Astrocyte (in vitro differentiated cells and primary cell): ENCODE data around the gene MAGI3. TPM values are rescaled to one million over a fixed set of nuclear protein-coding genes. Genes with fewer than 3 reads are reported as not detected.

ENCODE experiments used
- DNase-seq: peaks from one replicate; pipeline ENCODE4 v3.0.0-alpha.2; 2010; ENCODE audit warnings: low read depth
- FAIRE-seq: peaks from 2 replicates; lab custom pipeline; 2011; peaks lifted over from hg19 to GRCh38; lab: Jason Lieb, UNC
- H2AFZ ChIP-seq: 2 replicates; pipeline ENCODE4 v1.6.0; 2012; ENCODE audit warnings: low read depth, low read length, inconsistent platforms
- H3K27ac ChIP-seq: 2 replicates; pipeline ENCODE4 v1.5.1; 2011; ENCODE audit warnings: low read depth, low read length, inconsistent platforms
- H3K27me3 ChIP-seq: 2 replicates; pipeline ENCODE4 v1.6.0; 2011; ENCODE audit warnings: low read length, inconsistent platforms; ENCODE audit not compliant: insufficient read depth
- H3K36me3 ChIP-seq: 2 replicates; pipeline ENCODE4 v1.5.1; 2011; ENCODE audit warnings: low read length, inconsistent platforms; ENCODE audit not compliant: insufficient read depth
- H3K4me1 ChIP-seq: 2 replicates; pipeline ENCODE4 v1.5.1; 2011; ENCODE audit warnings: low read length, inconsistent platforms; ENCODE audit not compliant: insufficient read depth
- H3K4me2 ChIP-seq: 2 replicates; pipeline ENCODE4 v1.6.0; 2012; ENCODE audit warnings: low read length, inconsistent platforms
- H3K4me3 ChIP-seq: 2 replicates; pipeline ENCODE4 v1.5.1; 2011; ENCODE audit warnings: low read depth, mild to moderate bottlenecking, low read length, inconsistent platforms; ENCODE audit not compliant: insufficient read depth
- H3K79me2 ChIP-seq: 2 replicates; pipeline ENCODE4 v1.6.0; 2012; ENCODE audit warnings: mild to moderate bottlenecking, low read length, inconsistent platforms; ENCODE audit not compliant: insufficient read depth
- H3K9ac ChIP-seq: 2 replicates; pipeline ENCODE4 v1.6.0; 2012; ENCODE audit warnings: mild to moderate bottlenecking, low read length, inconsistent platforms
- H3K9me3 ChIP-seq: 2 replicates; pipeline ENCODE4 v1.5.1; 2012; ENCODE audit warnings: low read depth, mild to moderate bottlenecking, low read length, inconsistent platforms; ENCODE audit not compliant: insufficient read depth
- H4K20me1 ChIP-seq: 2 replicates; pipeline ENCODE4 v1.6.0; 2012; ENCODE audit warnings: low read length, inconsistent platforms; ENCODE audit not compliant: insufficient read depth
- H3K27ac Mint-ChIP-seq: one replicate; pipeline ENCODE4 v1.8.0; 2021; ENCODE audit warnings: mild to moderate bottlenecking, mixed read lengths; ENCODE audit not compliant: unreplicated experiment
- H3K27me3 Mint-ChIP-seq: one replicate; pipeline ENCODE4 v1.8.0; 2021; ENCODE audit warnings: low read depth, mixed read lengths; ENCODE audit not compliant: unreplicated experiment
- H3K36me3 Mint-ChIP-seq: one replicate; pipeline ENCODE4 v1.8.0; 2021; ENCODE audit warnings: low read depth, mixed read lengths; ENCODE audit not compliant: unreplicated experiment
- H3K4me1 Mint-ChIP-seq: one replicate; pipeline ENCODE4 v1.8.0; 2021; ENCODE audit warnings: low read depth, mixed read lengths; ENCODE audit not compliant: unreplicated experiment
- H3K4me3 Mint-ChIP-seq: one replicate; pipeline ENCODE4 v1.8.0; 2021; ENCODE audit warnings: mild to moderate bottlenecking, moderate library complexity, mixed read lengths; ENCODE audit not compliant: unreplicated experiment
- H3K9me3 Mint-ChIP-seq: one replicate; pipeline ENCODE4 v1.8.0; 2021; ENCODE audit warnings: mild to moderate bottlenecking, mixed read lengths; ENCODE audit not compliant: unreplicated experiment
- CTCF ChIP-seq: IDR thresholded peaks from 2 replicates; pipeline ENCODE4 v1.5.1; 2011; ENCODE audit warnings: low read depth, mild to moderate bottlenecking, inconsistent platforms, low read length, moderate library complexity; ENCODE audit not compliant: insufficient read depth
- EZH2 ChIP-seq: IDR thresholded peaks from 2 replicates; pipeline ENCODE4 v1.6.1; 2012; ENCODE audit warnings: mild to moderate bottlenecking, low read length, inconsistent platforms; ENCODE audit not compliant: insufficient read depth
- total RNA-seq: library from RNA; stranded (reverse); gene quantifications from 2 replicates; pipeline ENCODE4 v1.2.1, GENCODE V29; 2021

The MAGI3 gene
- total RNA-seq, 1 donor from 2014 or later = 16.5 TPM

- Mint-ChIP-seq H3K36me3 (no peaks in the 10 kb centered on the region), H3K27me3 (no peaks in the 10 kb centered on the region), H3K4me3 (no peak overlapping the region), H3K27ac (no peak overlapping the region), H3K9me3 (no peaks in the 10 kb centered on the region), H3K4me1 (no peaks in the 10 kb centered on the region)
- Histone ChIP-seq H3K4me1 (no peaks in the 10 kb centered on the region), H3K9ac (no peak overlapping the region), H3K4me3 (no peak overlapping the region), H3K27ac (no peak overlapping the region), H3K36me3 (no peaks in the 10 kb centered on the region), H4K20me1 (no peaks in the 10 kb centered on the region), H3K79me2 (no peaks in the 10 kb centered on the region), H3K27me3 (no peaks in the 10 kb centered on the region), H2AFZ (peak overlapping the region; percentile 45), H3K4me2 (no peak overlapping the region), H3K9me3 (no peaks in the 10 kb centered on the region)
- DNase-seq = no peak
- FAIRE-seq = no peak
- TF ChIP-seq EZH2 (no peak), CTCF (no peak)
Measured at GRCh38 chr1:113375878-113376277, 14.4 kb upstream of the MAGI3 start.

- no peak for FAIRE-seq
- no peaks in the 10 kb centered on the region for H3K27me3 ChIP-seq
- H4K20me1 ChIP-seq = no peaks in the 10 kb centered on the region
- no peaks in the 10 kb centered on the region for H3K36me3 Mint-ChIP-seq
- no peak overlapping the region for H3K27ac ChIP-seq
- no peak overlapping the region for H3K9ac ChIP-seq
- H3K79me2 ChIP-seq = no peaks in the 10 kb centered on the region
- H3K27me3 Mint-ChIP-seq = no peaks in the 10 kb centered on the region
- TF ChIP-seq EZH2 (no peak), CTCF (no peak)
- no peak overlapping the region for H3K4me3 ChIP-seq
- no peak overlapping the region for H3K4me3 Mint-ChIP-seq
- no peak overlapping the region for H2AFZ ChIP-seq
- H3K9me3 Mint-ChIP-seq = no peaks in the 10 kb centered on the region
- H3K36me3 ChIP-seq = no peaks in the 10 kb centered on the region
- H3K9me3 ChIP-seq = no peaks in the 10 kb centered on the region
- no peaks in the 10 kb centered on the region for H3K4me1 ChIP-seq
- no peaks in the 10 kb centered on the region for H3K4me1 Mint-ChIP-seq
- no peak overlapping the region for H3K4me2 ChIP-seq
- DNase-seq = no peak
- no peak overlapping the region for H3K27ac Mint-ChIP-seq
Measured at GRCh38 chr1:113380075-113380474, 10.2 kb upstream of the MAGI3 start.

- FAIRE-seq = no peak
- Histone ChIP-seq H3K79me2 (peaks cover 26% of the 10 kb centered on the region), H2AFZ (no peak overlapping the region), H3K9me3 (no peaks in the 10 kb centered on the region), H3K36me3 (no peaks in the 10 kb centered on the region), H3K4me3 (no peak overlapping the region), H3K27me3 (no peaks in the 10 kb centered on the region), H3K4me2 (peak overlapping the region; percentile 91), H3K27ac (no peak overlapping the region), H4K20me1 (peaks cover 16% of the 10 kb centered on the region), H3K9ac (no peak overlapping the region), H3K4me1 (peaks cover 17% of the 10 kb centered on the region)
- no peak overlapping the region for H3K4me3 Mint-ChIP-seq
- H3K4me1 Mint-ChIP-seq = peaks cover 6% of the 10 kb centered on the region
- DNase-seq = no peak
- TF ChIP-seq CTCF (no peak), EZH2 (no peak)
- H3K36me3 Mint-ChIP-seq = no peaks in the 10 kb centered on the region
- peaks cover 5% of the 10 kb centered on the region for H3K9me3 Mint-ChIP-seq
- H3K27ac Mint-ChIP-seq = peak overlapping the region; percentile 44
- H3K27me3 Mint-ChIP-seq = no peaks in the 10 kb centered on the region
Measured at GRCh38 chr1:113388017-113388620, 2.2 kb upstream of the MAGI3 start.
